ENCODE results near the gene KPNA6. TPM values are rescaled to one million over a fixed set of nuclear protein-coding genes. Genes with fewer than 3 reads are reported as not detected.

The KPNA6 gene
- total RNA-seq, 1 donor from 2014 or later: 67.5 TPM

GRCh38 chr1:32094746-32095521 lies 12.9 kb upstream of the KPNA6 start:
- Mint-ChIP-seq H3K4me3 (no peak overlapping the region), H3K27me3 (ENCODE audit: low read depth) (no peaks in the 10 kb centered on the region), H3K36me3 (peaks cover 35% of the 10 kb centered on the region), H3K9me3 (no peaks in the 10 kb centered on the region), H3K27ac (no peak overlapping the region), H3K4me1 (no peaks in the 10 kb centered on the region)
- no peak for DNase-seq (ENCODE audit: low spot score in 2 of 2, unreplicated experiment in 2 of 2)
- no peak for TF ChIP-seq CTCF (IDR thresholded peaks at IDR 0.05; ENCODE audit: unreplicated experiment)

- Mint-ChIP-seq H3K4me3 (no peak overlapping the region), H3K27me3 (ENCODE audit: low read depth) (no peaks in the 10 kb centered on the region), H3K27ac (no peak overlapping the region), H3K36me3 (peaks cover 44% of the 10 kb centered on the region), H3K4me1 (peaks cover 10% of the 10 kb centered on the region), H3K9me3 (no peaks in the 10 kb centered on the region)
- no peak for DNase-seq (ENCODE audit: low spot score in 2 of 2, unreplicated experiment in 2 of 2)
- no peak for TF ChIP-seq CTCF (IDR thresholded peaks at IDR 0.05; ENCODE audit: unreplicated experiment)
Measured at GRCh38 chr1:32099426-32099825, 8.4 kb upstream of the KPNA6 start.

- no peaks in the 10 kb centered on the region for H3K9me3 Mint-ChIP-seq
- DNase-seq (ENCODE audit: low spot score in 2 of 2, unreplicated experiment in 2 of 2): no peak
- no peak overlapping the region for H3K27ac Mint-ChIP-seq
- no peak for TF ChIP-seq CTCF (IDR thresholded peaks at IDR 0.05; ENCODE audit: unreplicated experiment)
- H3K36me3 Mint-ChIP-seq: peaks cover 35% of the 10 kb centered on the region
- no peaks in the 10 kb centered on the region for H3K27me3 Mint-ChIP-seq (ENCODE audit: low read depth)
- no peak overlapping the region for H3K4me3 Mint-ChIP-seq
- H3K4me1 Mint-ChIP-seq: peaks cover 10% of the 10 kb centered on the region
Measured at GRCh38 chr1:32100359-32100758, 7.5 kb upstream of the KPNA6 start.

- Mint-ChIP-seq H3K27ac (peak overlapping the region; percentile 61), H3K27me3 (ENCODE audit: low read depth) (no peaks in the 10 kb centered on the region), H3K4me3 (no peak overlapping the region), H3K9me3 (no peaks in the 10 kb centered on the region), H3K36me3 (peaks cover 31% of the 10 kb centered on the region), H3K4me1 (peaks cover 10% of the 10 kb centered on the region)
- TF ChIP-seq CTCF (IDR thresholded peaks at IDR 0.05; ENCODE audit: unreplicated experiment): no peak
- DNase-seq (ENCODE audit: low spot score in 2 of 2, unreplicated experiment in 2 of 2): no peak
Measured at GRCh38 chr1:32100807-32101708, 6.8 kb upstream of the KPNA6 start.

GRCh38 chr1:32104127-32104526 lies 3.7 kb upstream of the KPNA6 start:
- Mint-ChIP-seq H3K27me3 (ENCODE audit: low read depth) (no peaks in the 10 kb centered on the region), H3K9me3 (no peaks in the 10 kb centered on the region), H3K4me1 (peaks cover 17% of the 10 kb centered on the region), H3K4me3 (no peak overlapping the region), H3K36me3 (peaks cover 21% of the 10 kb centered on the region), H3K27ac (peak overlapping the region; percentile 11)
- TF ChIP-seq CTCF (IDR thresholded peaks at IDR 0.05; ENCODE audit: unreplicated experiment): no peak
- DNase-seq (ENCODE audit: low spot score in 2 of 2, unreplicated experiment in 2 of 2): no peak
